ENCODE measurements around the gene RNF123.

The RNF123 gene

GRCh38 chr3:49689046-49689907, at the start of gene RNF123, which contains the start of gene MST1:
RNF123 (plus strand) TSS chr3:49689557; CDS start chr3:49691166, 1,609 bp downstream.
MST1 (minus strand) TSS chr3:49689474; CDS start chr3:49688691, 783 bp downstream.
- peak; percentile 94 for DNase-seq

- no peak for DNase-seq
Observed at GRCh38 chr3:49641292-49641691, 48.1 kb upstream of the RNF123 start.

- no peak for DNase-seq
Observed at GRCh38 chr3:49641921-49642707, 47.2 kb upstream of the RNF123 start.

GRCh38 chr3:49642708-49643145, 46.6 kb upstream of the RNF123 start:
- no peak for DNase-seq

GRCh38 chr3:49644684-49645083, 44.7 kb upstream of the RNF123 start:
- DNase-seq, result no peak

GRCh38 chr3:49646236-49646635, 43.1 kb upstream of the RNF123 start:
- DNase-seq, result no peak

- no peak for DNase-seq
Observed at GRCh38 chr3:49647741-49648140, 41.6 kb upstream of the RNF123 start.

- DNase-seq, result no peak
Observed at GRCh38 chr3:49648354-49649019, 40.9 kb upstream of the RNF123 start.

GRCh38 chr3:49649576-49649975, 39.8 kb upstream of the RNF123 start:
- no peak for DNase-seq

- no peak for DNase-seq
Observed at GRCh38 chr3:49650177-49650576, 39.2 kb upstream of the RNF123 start.

- no peak for DNase-seq
Observed at GRCh38 chr3:49650637-49651036, 38.7 kb upstream of the RNF123 start.

- no peak for DNase-seq
Observed at GRCh38 chr3:49652218-49652902, 37.0 kb upstream of the RNF123 start.

GRCh38 chr3:49652903-49653415, 36.4 kb upstream of the RNF123 start:
- no peak for DNase-seq

GRCh38 chr3:49653621-49654020, 35.7 kb upstream of the RNF123 start:
- DNase-seq, result no peak

- no peak for DNase-seq
Observed at GRCh38 chr3:49654176-49654825, 35.1 kb upstream of the RNF123 start.

GRCh38 chr3:49654955-49655556, 34.3 kb upstream of the RNF123 start:
- DNase-seq, result no peak

GRCh38 chr3:49655731-49656285, 33.5 kb upstream of the RNF123 start:
- DNase-seq, result no peak

- no peak for DNase-seq
Observed at GRCh38 chr3:49656541-49657112, 32.7 kb upstream of the RNF123 start.

GRCh38 chr3:49657208-49657915, 32.0 kb upstream of the RNF123 start:
- DNase-seq, result no peak

GRCh38 chr3:49658711-49659110, 30.6 kb upstream of the RNF123 start:
- DNase-seq, result no peak
